HepG2 (cell line): ENCODE results near the gene BCKDHA. TPM values are rescaled to one million over a fixed set of nuclear protein-coding genes. Genes with fewer than 3 reads are reported as not detected.
A peak's percentile ranks its signal among the peaks of the same experiment; 100 is the strongest.

ENCODE experiments used
- ASH2L ChIP-seq: fragments of 300-600, 200-600 bp; sonication (generic); IDR thresholded peaks from 2 replicates; pipeline ENCODE4 v1.7.0; 2017; ENCODE audit warnings: low read depth, mild to moderate bottlenecking, moderate library complexity, mixed read lengths, low read length; ENCODE audit not compliant: insufficient read length
- BCL6 ChIP-seq: IDR thresholded peaks from 2 replicates; pipeline ENCODE4 v1.6.1; 2016; ENCODE audit warnings: missing genetic modification reagents, missing compliant biosample characterization
- DMAP1 ChIP-seq: IDR thresholded peaks from 2 replicates; pipeline ENCODE4 v1.6.1; 2016
- DR1 ChIP-seq: sonication (generic); formaldehyde crosslinking; IDR thresholded peaks from 2 replicates; pipeline ENCODE4 v1.8.0; 2021; ENCODE audit warnings: mild to moderate bottlenecking, missing genetic modification reagents, inconsistent platforms
- ELF3 ChIP-seq: IDR thresholded peaks from 2 replicates; pipeline ENCODE4 v1.6.1; 2016; ENCODE audit warnings: missing genetic modification reagents, missing compliant biosample characterization
- ERF ChIP-seq: IDR thresholded peaks from 2 replicates; pipeline ENCODE4 v1.6.1; 2018; ENCODE audit warnings: missing biosample characterization, missing genetic modification reagents
- HCFC1 ChIP-seq: fragments of 150-350 bp; IDR thresholded peaks from 2 replicates; pipeline ENCODE4 v1.6.1; 2014; ENCODE audit warnings: low read depth, low read length
- KDM5A ChIP-seq: fragments of 200-600 bp; sonication (generic); IDR thresholded peaks from 2 replicates; pipeline ENCODE4 v1.7.0; 2018; ENCODE audit warnings: antibody characterized with exemption, mild to moderate bottlenecking, low read length, borderline replicate concordance
- MAZ ChIP-seq, 2 experiments: sonication (generic) in 1 of 2; formaldehyde crosslinking in 1 of 2; IDR thresholded peaks; 2 replicates each; pipeline versions ENCODE4 v1.5.0 to v1.6.1; 2012 to 2020; ENCODE audit warnings: low read depth in 2 of 2, mild to moderate bottlenecking in 2 of 2, borderline replicate concordance in 1 of 2, improper control_type of control experiment in 1 of 2, low read length in 1 of 2, missing genetic modification reagents in 1 of 2, moderate library complexity in 1 of 2
- SALL1 ChIP-seq: sonication (generic); formaldehyde crosslinking; IDR thresholded peaks from 2 replicates; pipeline ENCODE4 v1.8.0; 2022; ENCODE audit warnings: mild to moderate bottlenecking, missing genetic modification reagents
- SP1 ChIP-seq, 2 experiments: fragments of 450-650 bp in 1 of 2; sonication (generic) in 1 of 2; formaldehyde crosslinking in 1 of 2; IDR thresholded peaks; 2 replicates each; pipeline versions ENCODE4 v1.4.0 to v1.6.1; 2016 to 2020; ENCODE audit warnings: missing genetic modification reagents in 1 of 2
- SPEN ChIP-seq: sonication (generic); formaldehyde crosslinking; IDR thresholded peaks from 2 replicates; pipeline ENCODE4 v1.5.1; 2020; ENCODE audit warnings: low read depth, mild to moderate bottlenecking, missing genetic modification reagents
- SRF ChIP-seq: IDR thresholded peaks from 2 replicates; pipeline ENCODE4 v1.6.1; 2011; ENCODE audit warnings: mild to moderate bottlenecking, low read depth, low read length, moderate library complexity
- SRY ChIP-seq: sonication (generic); formaldehyde crosslinking; IDR thresholded peaks from 2 replicates; pipeline ENCODE4 v1.8.0; 2022; ENCODE audit warnings: mild to moderate bottlenecking, missing genetic modification reagents
- TAF1 ChIP-seq: sonication (generic); formaldehyde crosslinking; IDR thresholded peaks from 2 replicates; pipeline ENCODE4 v1.4.0; 2020; ENCODE audit warnings: missing genetic modification reagents
- THAP11 ChIP-seq: IDR thresholded peaks from 2 replicates; pipeline ENCODE4 v1.6.1; 2016; ENCODE audit warnings: missing biosample characterization, missing genetic modification reagents
- ZNF274 ChIP-seq: sonication (generic); formaldehyde crosslinking; IDR thresholded peaks from 2 replicates; pipeline ENCODE4 v1.5.1; 2020; ENCODE audit warnings: mild to moderate bottlenecking, missing genetic modification reagents
- ZSCAN25 ChIP-seq: sonication (generic); formaldehyde crosslinking; IDR thresholded peaks from 2 replicates; pipeline ENCODE4 v1.8.0; 2022; ENCODE audit warnings: mild to moderate bottlenecking, missing genetic modification reagents
- polyA plus RNA-seq, 8 experiments: library from polyadenylated mRNA; depleted of rRNA in 3 of 8; stranded (reverse) in 7 of 8; unstranded in 1 of 8; fragments of >200 nt; fragmentation: Illumina TruSeq in 4 of 8; extraction: Trizol in 4 of 8; gene quantifications; 2 replicates each; pipeline versions ENCODE4 v1.2.1 to v1.2.3, GENCODE V29; 2011 to 2016; ENCODE audit warnings: low read depth in 4 of 8, missing spikeins in 1 of 8, mixed read lengths in 1 of 8; ENCODE audit not compliant: insufficient read depth in 1 of 8
- total RNA-seq, 5 experiments: library from RNA; depleted of rRNA; stranded (reverse); fragments of >200 nt; fragmentation: Illumina TruSeq; extraction: Trizol; gene quantifications; 2 replicates each; pipeline ENCODE4 v1.2.3, GENCODE V29; 2016; ENCODE audit warnings: low read depth in 1 of 5
- TF ChIP-seq, protein P1 (sequence below): IDR thresholded peaks from 2 replicates; pipeline ENCODE4 v1.4.0; 2020; ENCODE audit warnings: mild to moderate bottlenecking, missing genetic modification reagents
- TF ChIP-seq, protein P2 (sequence below): sonication (generic); formaldehyde crosslinking; IDR thresholded peaks from 2 replicates; pipeline ENCODE4 v1.9.0; 2021; ENCODE audit warnings: missing genetic modification reagents, mild to moderate bottlenecking, borderline replicate concordance
- TF ChIP-seq, protein P3 (sequence below): sonication (generic); formaldehyde crosslinking; IDR thresholded peaks from 2 replicates; pipeline ENCODE4 v1.4.0; 2020; ENCODE audit warnings: mild to moderate bottlenecking, missing genetic modification reagents, borderline replicate concordance

The BCKDHA gene
- total and polyA plus RNA-seq, 2 of the 13 experiments (the other 11 are each of a cell fraction or from before 2014, with no cell fraction given), result 11.8 to 31.5 TPM

DNA sequence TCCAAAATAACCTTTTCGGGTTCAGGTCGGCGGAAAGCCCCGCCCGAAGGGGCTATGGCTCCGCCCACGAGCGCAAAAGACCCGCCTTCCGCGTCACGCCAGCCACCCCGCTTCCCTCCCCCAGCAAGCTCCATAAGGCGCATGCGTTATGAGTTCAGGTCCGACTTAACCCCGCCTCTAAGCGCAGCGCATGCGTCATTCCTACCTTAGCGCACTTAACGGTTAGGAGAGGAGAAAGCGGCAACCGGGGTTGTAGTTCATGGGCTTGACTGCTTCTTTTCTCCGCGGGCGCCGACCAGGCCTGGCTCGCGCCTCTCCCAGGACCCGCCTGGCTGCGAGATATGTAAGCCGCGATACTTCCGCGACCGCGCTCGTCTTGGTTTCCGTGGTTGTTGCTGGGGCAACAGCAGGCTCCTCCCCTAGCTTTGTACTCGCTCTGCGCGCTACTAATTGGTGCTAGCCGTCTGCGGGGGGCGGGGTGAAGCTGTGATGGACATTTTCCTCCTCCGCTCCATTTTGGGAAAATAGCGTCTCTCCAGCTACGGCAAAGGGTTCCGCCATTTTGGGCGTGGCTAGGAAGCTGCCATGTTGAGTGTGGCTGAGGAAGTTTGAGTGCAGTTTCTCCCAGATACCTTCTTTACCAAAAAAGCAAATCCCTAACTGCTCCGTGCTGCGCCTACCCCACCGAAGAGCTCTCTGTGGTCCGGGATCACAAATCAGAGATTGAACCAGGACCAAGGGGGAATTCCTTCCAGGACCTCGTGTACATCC is 33.7 kb upstream of the BCKDHA start, which contains the start of gene B9D2 (continued):
- TF ChIP-seq, protein P1, sequence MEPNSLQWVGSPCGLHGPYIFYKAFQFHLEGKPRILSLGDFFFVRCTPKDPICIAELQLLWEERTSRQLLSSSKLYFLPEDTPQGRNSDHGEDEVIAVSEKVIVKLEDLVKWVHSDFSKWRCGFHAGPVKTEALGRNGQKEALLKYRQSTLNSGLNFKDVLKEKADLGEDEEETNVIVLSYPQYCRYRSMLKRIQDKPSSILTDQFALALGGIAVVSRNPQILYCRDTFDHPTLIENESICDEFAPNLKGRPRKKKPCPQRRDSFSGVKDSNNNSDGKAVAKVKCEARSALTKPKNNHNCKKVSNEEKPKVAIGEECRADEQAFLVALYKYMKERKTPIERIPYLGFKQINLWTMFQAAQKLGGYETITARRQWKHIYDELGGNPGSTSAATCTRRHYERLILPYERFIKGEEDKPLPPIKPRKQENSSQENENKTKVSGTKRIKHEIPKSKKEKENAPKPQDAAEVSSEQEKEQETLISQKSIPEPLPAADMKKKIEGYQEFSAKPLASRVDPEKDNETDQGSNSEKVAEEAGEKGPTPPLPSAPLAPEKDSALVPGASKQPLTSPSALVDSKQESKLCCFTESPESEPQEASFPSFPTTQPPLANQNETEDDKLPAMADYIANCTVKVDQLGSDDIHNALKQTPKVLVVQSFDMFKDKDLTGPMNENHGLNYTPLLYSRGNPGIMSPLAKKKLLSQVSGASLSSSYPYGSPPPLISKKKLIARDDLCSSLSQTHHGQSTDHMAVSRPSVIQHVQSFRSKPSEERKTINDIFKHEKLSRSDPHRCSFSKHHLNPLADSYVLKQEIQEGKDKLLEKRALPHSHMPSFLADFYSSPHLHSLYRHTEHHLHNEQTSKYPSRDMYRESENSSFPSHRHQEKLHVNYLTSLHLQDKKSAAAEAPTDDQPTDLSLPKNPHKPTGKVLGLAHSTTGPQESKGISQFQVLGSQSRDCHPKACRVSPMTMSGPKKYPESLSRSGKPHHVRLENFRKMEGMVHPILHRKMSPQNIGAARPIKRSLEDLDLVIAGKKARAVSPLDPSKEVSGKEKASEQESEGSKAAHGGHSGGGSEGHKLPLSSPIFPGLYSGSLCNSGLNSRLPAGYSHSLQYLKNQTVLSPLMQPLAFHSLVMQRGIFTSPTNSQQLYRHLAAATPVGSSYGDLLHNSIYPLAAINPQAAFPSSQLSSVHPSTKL (CRISPR knock-in tag), result peak; percentile 23; the same call in 1 of the 2 replicates
- peak; percentile 61 for TF ChIP-seq SALL1
- peak; percentile 51; the same call in 1 of the 2 replicates for TF ChIP-seq ELF3 (CRISPR knock-in tag)
- peak; percentile 63; the same call in 1 of the 2 replicates for TF ChIP-seq ZNF274
- TF ChIP-seq, protein P2, sequence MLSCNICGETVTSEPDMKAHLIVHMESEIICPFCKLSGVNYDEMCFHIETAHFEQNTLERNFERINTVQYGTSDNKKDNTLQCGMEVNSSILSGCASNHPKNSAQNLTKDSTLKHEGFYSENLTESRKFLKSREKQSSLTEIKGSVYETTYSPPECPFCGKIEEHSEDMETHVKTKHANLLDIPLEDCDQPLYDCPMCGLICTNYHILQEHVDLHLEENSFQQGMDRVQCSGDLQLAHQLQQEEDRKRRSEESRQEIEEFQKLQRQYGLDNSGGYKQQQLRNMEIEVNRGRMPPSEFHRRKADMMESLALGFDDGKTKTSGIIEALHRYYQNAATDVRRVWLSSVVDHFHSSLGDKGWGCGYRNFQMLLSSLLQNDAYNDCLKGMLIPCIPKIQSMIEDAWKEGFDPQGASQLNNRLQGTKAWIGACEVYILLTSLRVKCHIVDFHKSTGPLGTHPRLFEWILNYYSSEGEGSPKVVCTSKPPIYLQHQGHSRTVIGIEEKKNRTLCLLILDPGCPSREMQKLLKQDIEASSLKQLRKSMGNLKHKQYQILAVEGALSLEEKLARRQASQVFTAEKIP (CRISPR knock-in tag), result no peak
- TF ChIP-seq SPEN, result 0 out of 2 replicates have a peak, but pooled peaks have one; percentile 31
- TF ChIP-seq, protein P3, sequence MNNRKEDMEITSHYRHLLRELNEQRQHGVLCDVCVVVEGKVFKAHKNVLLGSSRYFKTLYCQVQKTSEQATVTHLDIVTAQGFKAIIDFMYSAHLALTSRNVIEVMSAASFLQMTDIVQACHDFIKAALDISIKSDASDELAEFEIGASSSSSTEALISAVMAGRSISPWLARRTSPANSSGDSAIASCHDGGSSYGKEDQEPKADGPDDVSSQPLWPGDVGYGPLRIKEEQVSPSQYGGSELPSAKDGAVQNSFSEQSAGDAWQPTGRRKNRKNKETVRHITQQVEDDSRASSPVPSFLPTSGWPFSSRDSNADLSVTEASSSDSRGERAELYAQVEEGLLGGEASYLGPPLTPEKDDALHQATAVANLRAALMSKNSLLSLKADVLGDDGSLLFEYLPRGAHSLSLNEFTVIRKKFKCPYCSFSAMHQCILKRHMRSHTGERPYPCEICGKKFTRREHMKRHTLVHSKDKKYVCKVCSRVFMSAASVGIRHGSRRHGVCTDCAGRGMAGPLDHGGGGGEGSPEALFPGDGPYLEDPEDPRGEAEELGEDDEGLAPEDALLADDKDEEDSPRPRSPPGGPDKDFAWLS (CRISPR knock-in tag), result no peak
- peak; percentile 77 for TF ChIP-seq ASH2L
- TF ChIP-seq ERF, result peak; percentile 30; the same call in 1 of the 2 replicates
- peak; percentile 74; the same call in 1 of the 2 replicates for TF ChIP-seq MAZ (IDR thresholded peaks at IDR 0.05; ENCODE audit: borderline replicate concordance, low read depth, low read length)
- TF ChIP-seq MAZ (CRISPR knock-in tag; IDR thresholded peaks at IDR 0.05; ENCODE audit: low read depth), result no peak
- peak; percentile 75 for TF ChIP-seq DMAP1 (CRISPR knock-in tag)
- peak; percentile 67 for TF ChIP-seq TAF1 (CRISPR knock-in tag)
- TF ChIP-seq SP1 (IDR thresholded peaks at IDR 0.05), result no peak
- TF ChIP-seq SP1 (CRISPR knock-in tag; IDR thresholded peaks at IDR 0.05), result peak; percentile 54
- 0 out of 2 replicates have a peak, but pooled peaks have one; percentile 27 for TF ChIP-seq BCL6
- 0 out of 2 replicates have a peak, but pooled peaks have one; percentile 45 for TF ChIP-seq ZSCAN25 (CRISPR knock-in tag)
- peak; percentile 86; the same call in 1 of the 2 replicates for TF ChIP-seq KDM5A
- TF ChIP-seq SRF, result peak; percentile 66
- TF ChIP-seq THAP11 (CRISPR knock-in tag), result peak; percentile 78; the same call in 1 of the 2 replicates
- peak; percentile 64 for TF ChIP-seq HCFC1
- 0 out of 2 replicates have a peak, but pooled peaks have one; percentile 22 for TF ChIP-seq DR1 (CRISPR knock-in tag)
- TF ChIP-seq SRY (CRISPR knock-in tag), result peak; percentile 79; the same call in 1 of the 2 replicates
